SK-N-MC (cell line): ENCODE results near the gene GOLGA7B.

ENCODE experiments used
- DNase-seq: peaks from one replicate; pipeline ENCODE4 v3.0.0-alpha.2; 2011; ENCODE audit warnings: low read depth, low spot score
- H3K27ac ChIP-seq: fragments of 200-600 bp; sonication (generic); 2 replicates; pipeline ENCODE4 v1.5.1; 2016; ENCODE audit warnings: mixed run types
- H3K36me3 ChIP-seq: fragments of 200-600 bp; sonication (generic); 2 replicates; pipeline ENCODE4 v1.6.1; 2017; ENCODE audit warnings: antibody characterized with exemption, low read length, mixed read lengths; ENCODE audit not compliant: insufficient read depth
- H3K4me3 ChIP-seq: fragments of 200-600 bp; sonication (generic); 2 replicates; pipeline ENCODE4 v1.5.1; 2016
- H3K9ac ChIP-seq: fragments of 200-600 bp; sonication (generic); 2 replicates; pipeline ENCODE4 v1.8.0; 2017; ENCODE audit warnings: mixed run types, mixed read lengths; ENCODE audit not compliant: insufficient read length
- H3K9me3 ChIP-seq: fragments of 200-600 bp; sonication (generic); 2 replicates; pipeline ENCODE4 v1.6.1; 2017; ENCODE audit warnings: low read depth, mild to moderate bottlenecking, antibody characterized with exemption, low read length, moderate library complexity, mixed read lengths
- EZH2 ChIP-seq: fragments of 200-600 bp; sonication (generic); IDR thresholded peaks from one replicate; pipeline ENCODE4 v1.6.1; 2017; ENCODE audit warnings: antibody characterized with exemption
- FOXP2 ChIP-seq: optimal IDR thresholded peaks from 2 replicates; pipeline ENCODE3; 2011; ENCODE audit warnings: mild to moderate bottlenecking, moderate library complexity; ENCODE audit not compliant: insufficient read depth; ENCODE audit errors: extremely low read length, control extremely low read depth
- POLR2AphosphoS5 ChIP-seq: IDR thresholded peaks from 2 replicates; pipeline ENCODE4 v1.6.1; 2012; ENCODE audit warnings: mild to moderate bottlenecking, low read depth, low read length, borderline replicate concordance

Gene GOLGA7B

GRCh38 chr10:97903128-97904017 lies 53.7 kb downstream of the GOLGA7B start:
- Histone ChIP-seq H3K4me3 (no peak overlapping the region), H3K9me3 (no peaks in the 10 kb centered on the region), H3K36me3 (no peaks in the 10 kb centered on the region), H3K27ac (no peak overlapping the region), H3K9ac (no peak overlapping the region)
- DNase-seq = no peak
- TF ChIP-seq FOXP2 (no peak), EZH2 (no peak), POLR2AphosphoS5 (no peak)

GRCh38 chr10:97904018-97904381 lies 54.4 kb downstream of the GOLGA7B start:
- H3K9ac ChIP-seq = no peak overlapping the region
- no peak overlapping the region for H3K4me3 ChIP-seq
- TF ChIP-seq FOXP2 = no peak
- TF ChIP-seq POLR2AphosphoS5 = no peak
- TF ChIP-seq EZH2 = no peak
- no peak overlapping the region for H3K27ac ChIP-seq
- no peak for DNase-seq
- H3K36me3 ChIP-seq = no peaks in the 10 kb centered on the region
- H3K9me3 ChIP-seq = no peaks in the 10 kb centered on the region

GRCh38 chr10:97904576-97904975 lies 54.9 kb downstream of the GOLGA7B start:
- Histone ChIP-seq H3K9ac (no peak overlapping the region), H3K9me3 (no peaks in the 10 kb centered on the region), H3K4me3 (no peak overlapping the region), H3K36me3 (no peaks in the 10 kb centered on the region), H3K27ac (no peak overlapping the region)
- no peak for TF ChIP-seq EZH2
- no peak for TF ChIP-seq FOXP2
- no peak for TF ChIP-seq POLR2AphosphoS5
- no peak for DNase-seq

GRCh38 chr10:97905276-97905675 lies 55.6 kb downstream of the GOLGA7B start:
- H3K4me3 ChIP-seq = no peak overlapping the region
- no peak for DNase-seq

GRCh38 chr10:97907211-97907610 lies 57.6 kb downstream of the GOLGA7B start:
- DNase-seq = no peak
- Histone ChIP-seq H3K9me3 (no peaks in the 10 kb centered on the region), H3K27ac (no peak overlapping the region), H3K9ac (no peak overlapping the region), H3K36me3 (no peaks in the 10 kb centered on the region), H3K4me3 (no peak overlapping the region)
- TF ChIP-seq POLR2AphosphoS5 (no peak), FOXP2 (no peak), EZH2 (no peak)

More at GRCh38 chr10:97905276-97905675, 55.6 kb downstream of the GOLGA7B start:
- TF ChIP-seq FOXP2 (no peak), POLR2AphosphoS5 (no peak)
- Histone ChIP-seq H3K36me3 (no peaks in the 10 kb centered on the region), H3K9ac (no peak overlapping the region), H3K27ac (no peak overlapping the region), H3K9me3 (no peaks in the 10 kb centered on the region)

GRCh38 chr10:97907830-97908229 lies 58.2 kb downstream of the GOLGA7B start:
- H3K9me3 ChIP-seq = no peaks in the 10 kb centered on the region
- TF ChIP-seq POLR2AphosphoS5 (no peak), FOXP2 (no peak), EZH2 (no peak)
- no peak for DNase-seq

GRCh38 chr10:97910661-97911060 lies 61.0 kb downstream of the GOLGA7B start:
- no peak for TF ChIP-seq POLR2AphosphoS5
- TF ChIP-seq EZH2 = no peak
- no peak for TF ChIP-seq FOXP2
- H3K4me3 ChIP-seq = no peak overlapping the region

More at GRCh38 chr10:97907830-97908229, 58.2 kb downstream of the GOLGA7B start:
- Histone ChIP-seq H3K27ac (no peak overlapping the region), H3K4me3 (no peak overlapping the region), H3K9ac (no peak overlapping the region), H3K36me3 (no peaks in the 10 kb centered on the region)

GRCh38 chr10:97911217-97911616 lies 61.6 kb downstream of the GOLGA7B start:
- Histone ChIP-seq H3K9ac (no peak overlapping the region), H3K4me3 (no peak overlapping the region), H3K9me3 (no peaks in the 10 kb centered on the region), H3K27ac (no peak overlapping the region), H3K36me3 (no peaks in the 10 kb centered on the region)
- TF ChIP-seq POLR2AphosphoS5 (no peak), EZH2 (no peak), FOXP2 (no peak)
- no peak for DNase-seq

More at GRCh38 chr10:97910661-97911060, 61.0 kb downstream of the GOLGA7B start:
- DNase-seq = no peak
- no peaks in the 10 kb centered on the region for H3K36me3 ChIP-seq
- H3K9me3 ChIP-seq = no peaks in the 10 kb centered on the region
- H3K9ac ChIP-seq = no peak overlapping the region
- no peak overlapping the region for H3K27ac ChIP-seq
